CD14-positive monocyte (primary cell): ENCODE results near the gene ATXN1. TPM values are rescaled to one million over a fixed set of nuclear protein-coding genes. Genes with fewer than 3 reads are reported as not detected.

ENCODE experiments used
- DNase-seq, 3 donors: peaks; one replicate each; pipeline ENCODE4 v3.0.0-alpha.2; 2011 to 2022
- H2AFZ ChIP-seq: 2 replicates; pipeline ENCODE4 v1.6.0; 2012; ENCODE audit warnings: mild to moderate bottlenecking, low read depth, low read length, inconsistent platforms; ENCODE audit not compliant: insufficient read depth, poor library complexity, severe bottlenecking
- H3K27ac ChIP-seq, 2 donors: 1 replicate in 1 of 2; 2 replicates in 1 of 2; pipeline ENCODE4 v1.5.1; 2012 to 2013; ENCODE audit warnings: low read length in 2 of 2, control low read depth in 1 of 2, inconsistent platforms in 1 of 2, low read depth in 1 of 2, mild to moderate bottlenecking in 1 of 2
- H3K27me3 ChIP-seq, 2 donors: one replicate each; pipeline versions ENCODE4 v1.6.0 to v1.6.1; 2011 to 2013; ENCODE audit warnings: low read length in 2 of 2; ENCODE audit not compliant: control insufficient read depth in 2 of 2, insufficient read depth in 2 of 2
- H3K36me3 ChIP-seq, 2 donors: replicated peaks in 1 of 2; 1 replicate in 1 of 2; 2 replicates in 1 of 2; pipeline versions ENCODE4 v1.5.1 to v1.6.1; 2012 to 2013; ENCODE audit warnings: low read length in 2 of 2, control low read depth in 1 of 2, inconsistent platforms in 1 of 2, mild to moderate bottlenecking in 1 of 2; ENCODE audit not compliant: insufficient read depth in 2 of 2, control insufficient read depth in 1 of 2
- H3K4me1 ChIP-seq, 2 donors: 1 replicate in 1 of 2; 2 replicates in 1 of 2; pipeline versions ENCODE4 v1.5.1 to v1.6.1; 2012 to 2013; ENCODE audit warnings: low read length in 2 of 2, control low read depth in 1 of 2, inconsistent platforms in 1 of 2, mild to moderate bottlenecking in 1 of 2, moderate library complexity in 1 of 2; ENCODE audit not compliant: insufficient read depth in 2 of 2, control insufficient read depth in 1 of 2
- H3K4me2 ChIP-seq: replicated peaks from 2 replicates; pipeline ENCODE3; 2012; ENCODE audit warnings: low read length, moderate library complexity, mild to moderate bottlenecking; ENCODE audit not compliant: poor library complexity, severe bottlenecking; ENCODE audit errors: extremely low read depth
- H3K4me3 ChIP-seq, 3 experiments: fragments of 200-600 bp in 1 of 3; sonication (generic) in 1 of 3; replicated peaks in 1 of 3; 1 replicate in 2 of 3; 2 replicates in 1 of 3; pipeline ENCODE4 v1.5.1; 2011 to 2013; ENCODE audit warnings: low read length in 3 of 3, mild to moderate bottlenecking in 3 of 3, control low read depth in 2 of 3, low read depth in 2 of 3, inconsistent platforms in 1 of 3, moderate library complexity in 1 of 3
- H3K79me2 ChIP-seq: 2 replicates; pipeline ENCODE4 v1.6.0; 2012; ENCODE audit warnings: mild to moderate bottlenecking, control low read depth, inconsistent platforms, low read length, moderate library complexity; ENCODE audit not compliant: insufficient read depth
- H3K9ac ChIP-seq: 2 replicates; pipeline ENCODE4 v1.6.0; 2017; ENCODE audit warnings: low read length, mild to moderate bottlenecking; ENCODE audit not compliant: insufficient read depth, poor library complexity, severe bottlenecking
- H3K9me3 ChIP-seq, 2 donors: replicated peaks in 1 of 2; 1 replicate in 1 of 2; 2 replicates in 1 of 2; pipeline versions ENCODE4 v1.5.1 to v1.6.1; 2012 to 2013; ENCODE audit warnings: low read length in 2 of 2, control low read depth in 1 of 2; ENCODE audit not compliant: control insufficient read depth in 1 of 2, insufficient read depth in 1 of 2
- H4K20me1 ChIP-seq: 2 replicates; pipeline ENCODE4 v1.6.0; 2012; ENCODE audit warnings: mild to moderate bottlenecking, low read length, control low read depth, moderate library complexity; ENCODE audit not compliant: insufficient read depth
- H3K27ac Mint-ChIP-seq, 7 donors: one replicate each; pipeline ENCODE4 v1.8.0; 2020; ENCODE audit warnings: mild to moderate bottlenecking in 7 of 7, mixed read lengths in 7 of 7, moderate library complexity in 6 of 7, inconsistent platforms in 2 of 7
- H3K27me3 Mint-ChIP-seq, 3 donors: one replicate each; pipeline ENCODE4 v1.8.0; 2021 to 2022; ENCODE audit warnings: low read depth in 3 of 3, mild to moderate bottlenecking in 3 of 3, mixed read lengths in 3 of 3, moderate library complexity in 3 of 3, inconsistent platforms in 1 of 3
- H3K36me3 Mint-ChIP-seq, 2 donors: one replicate each; pipeline ENCODE4 v1.8.0; 2020; ENCODE audit warnings: mixed read lengths in 2 of 2, inconsistent platforms in 1 of 2, mild to moderate bottlenecking in 1 of 2
- H3K4me1 Mint-ChIP-seq: one replicate; pipeline ENCODE4 v1.8.0; 2020; ENCODE audit warnings: mild to moderate bottlenecking, mixed read lengths
- H3K4me3 Mint-ChIP-seq, 2 donors: one replicate each; pipeline ENCODE4 v1.8.0; 2020; ENCODE audit warnings: mild to moderate bottlenecking in 2 of 2, mixed read lengths in 2 of 2, moderate library complexity in 1 of 2
- H3K9me3 Mint-ChIP-seq, 7 donors: one replicate each; pipeline ENCODE4 v1.8.0; 2020 to 2022; ENCODE audit warnings: mixed read lengths in 7 of 7, mild to moderate bottlenecking in 6 of 7, moderate library complexity in 6 of 7, inconsistent platforms in 2 of 7
- WGBS: methylation state at CpG from one replicate; pipeline ENCODE4 v1.1.5; 2013; ENCODE audit warnings: missing lambda C conversion rate; ENCODE audit not compliant: insufficient coverage; 5-methylcytosine and 5-hydroxymethylcytosine counted together
- intact Hi-C, 2 donors: fragments of 100-400 bp; cut with micrococcal nuclease; formaldehyde crosslinking; loops; one replicate each; pipeline versions ENCODE4 v1.15.0 to v1.15.1; 2023
- polyA plus RNA-seq, 3 donors: library from polyadenylated mRNA; depleted of rRNA in 1 of 3; unstranded in 2 of 3; stranded (reverse) in 1 of 3; fragments of 300-500 nt in 2 of 3; fragments of >200 nt in 1 of 3; fragmentation: Illumina TruSeq in 2 of 3; gene quantifications; 1 replicate in 2 of 3; 2 replicates in 1 of 3; pipeline ENCODE4 v1.2.3, GENCODE V29; 2012 to 2021
- TF ChIP-seq, protein P1 (sequence below): fragments of 200-600 bp; IDR thresholded peaks from one replicate; pipeline ENCODE4 v1.8.0; 2022; ENCODE audit warnings: antibody characterized with exemption, mild to moderate bottlenecking

Gene ATXN1
- polyA plus RNA-seq, 3 donors, result 8.8 to 19.1 (median 10.9) TPM

- no peak overlapping the region for H2AFZ ChIP-seq
- H3K4me2 ChIP-seq, result no peak overlapping the region
- TF ChIP-seq, protein P1, sequence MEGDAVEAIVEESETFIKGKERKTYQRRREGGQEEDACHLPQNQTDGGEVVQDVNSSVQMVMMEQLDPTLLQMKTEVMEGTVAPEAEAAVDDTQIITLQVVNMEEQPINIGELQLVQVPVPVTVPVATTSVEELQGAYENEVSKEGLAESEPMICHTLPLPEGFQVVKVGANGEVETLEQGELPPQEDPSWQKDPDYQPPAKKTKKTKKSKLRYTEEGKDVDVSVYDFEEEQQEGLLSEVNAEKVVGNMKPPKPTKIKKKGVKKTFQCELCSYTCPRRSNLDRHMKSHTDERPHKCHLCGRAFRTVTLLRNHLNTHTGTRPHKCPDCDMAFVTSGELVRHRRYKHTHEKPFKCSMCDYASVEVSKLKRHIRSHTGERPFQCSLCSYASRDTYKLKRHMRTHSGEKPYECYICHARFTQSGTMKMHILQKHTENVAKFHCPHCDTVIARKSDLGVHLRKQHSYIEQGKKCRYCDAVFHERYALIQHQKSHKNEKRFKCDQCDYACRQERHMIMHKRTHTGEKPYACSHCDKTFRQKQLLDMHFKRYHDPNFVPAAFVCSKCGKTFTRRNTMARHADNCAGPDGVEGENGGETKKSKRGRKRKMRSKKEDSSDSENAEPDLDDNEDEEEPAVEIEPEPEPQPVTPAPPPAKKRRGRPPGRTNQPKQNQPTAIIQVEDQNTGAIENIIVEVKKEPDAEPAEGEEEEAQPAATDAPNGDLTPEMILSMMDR, result no peak
- no peaks in the 10 kb centered on the region for H3K9me3 Mint-ChIP-seq
- no peak overlapping the region for H3K4me3 ChIP-seq
- H3K4me1 ChIP-seq, result peaks cover 31 to 45% of the 10 kb centered on the region in 2 donors
- H3K36me3 ChIP-seq, result peaks cover 5 to 36% of the 10 kb centered on the region in 2 donors
- H3K27me3 Mint-ChIP-seq, result no peaks in the 10 kb centered on the region
- intact Hi-C loops, result no loop called here
- H3K27me3 ChIP-seq, result no peaks in the 10 kb centered on the region
- no peak overlapping the region for H3K4me3 Mint-ChIP-seq
- no peak overlapping the region for H3K9ac ChIP-seq
- H3K27ac Mint-ChIP-seq, result no peak overlapping the region
- DNase-seq, result no peak
- no peak overlapping the region for H3K27ac ChIP-seq
- WGBS, result no CpG with 5 or more reads among the region's 2 CpGs
- H4K20me1 ChIP-seq, result peaks cover 17% of the 10 kb centered on the region
- H3K79me2 ChIP-seq, result peaks cover 53% of the 10 kb centered on the region
- H3K4me1 Mint-ChIP-seq, result peaks cover 45% of the 10 kb centered on the region
- H3K36me3 Mint-ChIP-seq, result peaks cover 43 to 47% of the 10 kb centered on the region in 2 donors
- no peaks in the 10 kb centered on the region for H3K9me3 ChIP-seq
Measured at GRCh38 chr6:16735014-16735413, 26.2 kb downstream of the ATXN1 start.

- Histone ChIP-seq H3K4me3 (no peak overlapping the region), H3K4me1 (peaks cover 41 to 50% of the 10 kb centered on the region in 2 donors), H3K27ac (no peak overlapping the region), H3K4me2 (no peak overlapping the region), H2AFZ (no peak overlapping the region), H3K9ac (no peak overlapping the region), H3K36me3 (peaks cover 0 to 27% of the 10 kb centered on the region in 2 donors), H3K27me3 (no peaks in the 10 kb centered on the region), H4K20me1 (peaks cover 11% of the 10 kb centered on the region), H3K9me3 (no peaks in the 10 kb centered on the region), H3K79me2 (peaks cover 53% of the 10 kb centered on the region)
- H3K9me3 Mint-ChIP-seq, result no peaks in the 10 kb centered on the region
- no peak for DNase-seq
- no peaks in the 10 kb centered on the region for H3K27me3 Mint-ChIP-seq
- peaks cover 53% of the 10 kb centered on the region for H3K4me1 Mint-ChIP-seq
- 100% methylated on average over 3 of the region's 6 CpGs for WGBS
- TF ChIP-seq, protein P1, result no peak
- no peak overlapping the region for H3K4me3 Mint-ChIP-seq
- intact Hi-C loops, result no loop called here
- peaks cover 30 to 38% of the 10 kb centered on the region in 2 donors for H3K36me3 Mint-ChIP-seq
- peak overlapping the region in 1 of 7 donors; percentile 36 for H3K27ac Mint-ChIP-seq
Measured at GRCh38 chr6:16733085-16733484, 28.2 kb downstream of the ATXN1 start.
